SK-N-SH treated with all-trans-retinoic acid at 6 μM for 48 hours (cell line): ENCODE measurements around the gene CTCFL.

Experiments
- ATAC-seq: fragments of 200-7000 bp; cut with Tn5 transposase; 3 replicates; pipeline ENCODE4 v1.9.1; 2020; ENCODE audit warnings: mild to moderate bottlenecking, moderate library complexity
- ARNTL ChIP-seq: fragments of 450-650 bp; formaldehyde crosslinking; IDR thresholded peaks from 2 replicates; pipeline ENCODE4 v1.5.0; 2020; ENCODE audit warnings: low read depth, mild to moderate bottlenecking, moderate library complexity, borderline replicate concordance
- BACH2 ChIP-seq: fragments of 250-450 bp; sonication (Bioruptor Pico); IDR thresholded peaks from 2 replicates; pipeline ENCODE4 v1.9.0; 2021; ENCODE audit warnings: mild to moderate bottlenecking, borderline replicate concordance
- CSDC2 ChIP-seq: fragments of 250-450 bp; sonication (Bioruptor Pico); IDR thresholded peaks from 2 replicates; pipeline ENCODE4 v1.5.0; 2020; ENCODE audit warnings: mild to moderate bottlenecking, moderate library complexity
- ESRRG ChIP-seq: fragments of 250-450 bp; sonication (Bioruptor Pico); IDR thresholded peaks from 2 replicates; pipeline ENCODE4 v1.6.1; 2021; ENCODE audit warnings: mild to moderate bottlenecking
- GLIS3 ChIP-seq: fragments of 250-450 bp; sonication (Bioruptor Pico); IDR thresholded peaks from 2 replicates; pipeline ENCODE4 v1.5.0; 2020; ENCODE audit warnings: mild to moderate bottlenecking, moderate library complexity
- ISL1 ChIP-seq: fragments of 250-450 bp; sonication (Bioruptor Pico); IDR thresholded peaks from 2 replicates; pipeline ENCODE4 v2.1.2; 2022; ENCODE audit warnings: mild to moderate bottlenecking, moderate library complexity
- OSR1 ChIP-seq: fragments of 250-450 bp; sonication (Bioruptor Pico); IDR thresholded peaks from 2 replicates; pipeline ENCODE4 v1.8.0; 2022; ENCODE audit warnings: moderate library complexity, mild to moderate bottlenecking, inconsistent platforms
- PPARA ChIP-seq: fragments of 250-450 bp; sonication (Bioruptor Pico); IDR thresholded peaks from 2 replicates; pipeline ENCODE4 v1.5.0; 2020; ENCODE audit warnings: mild to moderate bottlenecking, borderline replicate concordance
- RARB ChIP-seq: fragments of 250-450 bp; sonication (Bioruptor Pico); IDR thresholded peaks from 2 replicates; pipeline ENCODE4 v1.8.0; 2021; ENCODE audit warnings: mild to moderate bottlenecking, moderate library complexity
- SNAI2 ChIP-seq: fragments of 250-450 bp; sonication (Bioruptor Pico); IDR thresholded peaks from 2 replicates; pipeline ENCODE4 v1.5.0; 2020; ENCODE audit warnings: mild to moderate bottlenecking, moderate library complexity
- TCF4 ChIP-seq: fragments of 250-450 bp; sonication (Bioruptor Pico); IDR thresholded peaks from 2 replicates; pipeline ENCODE4 v1.8.0; 2021; ENCODE audit warnings: mild to moderate bottlenecking, moderate library complexity, borderline replicate concordance
- TOX ChIP-seq: fragments of 250-450 bp; sonication (Bioruptor Pico); IDR thresholded peaks from 2 replicates; pipeline ENCODE4 v1.8.0; 2021; ENCODE audit warnings: mild to moderate bottlenecking, moderate library complexity, borderline replicate concordance
- ZC3H10 ChIP-seq: fragments of 250-450 bp; sonication (Bioruptor Pico); IDR thresholded peaks from 2 replicates; pipeline ENCODE4 v1.5.1; 2021; ENCODE audit warnings: mild to moderate bottlenecking, moderate library complexity
- ZFP3 ChIP-seq: fragments of 250-450 bp; sonication (Bioruptor Pico); IDR thresholded peaks from 2 replicates; pipeline ENCODE4 v1.5.0; 2020; ENCODE audit warnings: mild to moderate bottlenecking, moderate library complexity
- ZFP30 ChIP-seq: fragments of 450-650 bp; formaldehyde crosslinking; IDR thresholded peaks from 2 replicates; pipeline ENCODE4 v1.5.0; 2022; ENCODE audit warnings: mild to moderate bottlenecking, moderate library complexity
- ZNF565 ChIP-seq: fragments of 450-650 bp; formaldehyde crosslinking; conservative IDR thresholded peaks from 2 replicates; pipeline ENCODE4 v1.5.0; 2020; ENCODE audit warnings: low read depth, mild to moderate bottlenecking, moderate library complexity
- ZNF70 ChIP-seq: fragments of 450-650 bp; formaldehyde crosslinking; IDR thresholded peaks from 2 replicates; pipeline ENCODE4 v1.5.0; 2020; ENCODE audit warnings: mild to moderate bottlenecking, moderate library complexity
- ZNF8 ChIP-seq: fragments of 450-650 bp; formaldehyde crosslinking; IDR thresholded peaks from 2 replicates; pipeline ENCODE4 v1.5.0; 2020; ENCODE audit warnings: mild to moderate bottlenecking, moderate library complexity
- TF ChIP-seq, protein P1 (sequence below): fragments of 250-450 bp; sonication (Bioruptor Pico); IDR thresholded peaks from 2 replicates; pipeline ENCODE4 v1.5.1; 2020; ENCODE audit warnings: low read depth, mild to moderate bottlenecking, moderate library complexity
- TF ChIP-seq, protein P2 (sequence below): fragments of 250-450 bp; sonication (Bioruptor Pico); IDR thresholded peaks from 2 replicates; pipeline ENCODE4 v1.8.0; 2021; ENCODE audit warnings: low read depth, mild to moderate bottlenecking, moderate library complexity, borderline replicate concordance
- TF ChIP-seq, protein P3 (sequence below): fragments of 250-450 bp; sonication (Bioruptor Pico); IDR thresholded peaks from 2 replicates; pipeline ENCODE4 v1.5.1; 2021; ENCODE audit warnings: mild to moderate bottlenecking, moderate library complexity
- TF ChIP-seq, protein P4 (sequence below): fragments of 250-450 bp; sonication (Bioruptor Pico); IDR thresholded peaks from 2 replicates; pipeline ENCODE4 v1.8.0; 2020; ENCODE audit warnings: mild to moderate bottlenecking, moderate library complexity, borderline replicate concordance
- TF ChIP-seq, protein P5 (sequence below): fragments of 250-450 bp; sonication (Bioruptor Pico); IDR thresholded peaks from 2 replicates; pipeline ENCODE4 v1.5.0; 2020; ENCODE audit warnings: mild to moderate bottlenecking, moderate library complexity

The CTCFL gene

DNA sequence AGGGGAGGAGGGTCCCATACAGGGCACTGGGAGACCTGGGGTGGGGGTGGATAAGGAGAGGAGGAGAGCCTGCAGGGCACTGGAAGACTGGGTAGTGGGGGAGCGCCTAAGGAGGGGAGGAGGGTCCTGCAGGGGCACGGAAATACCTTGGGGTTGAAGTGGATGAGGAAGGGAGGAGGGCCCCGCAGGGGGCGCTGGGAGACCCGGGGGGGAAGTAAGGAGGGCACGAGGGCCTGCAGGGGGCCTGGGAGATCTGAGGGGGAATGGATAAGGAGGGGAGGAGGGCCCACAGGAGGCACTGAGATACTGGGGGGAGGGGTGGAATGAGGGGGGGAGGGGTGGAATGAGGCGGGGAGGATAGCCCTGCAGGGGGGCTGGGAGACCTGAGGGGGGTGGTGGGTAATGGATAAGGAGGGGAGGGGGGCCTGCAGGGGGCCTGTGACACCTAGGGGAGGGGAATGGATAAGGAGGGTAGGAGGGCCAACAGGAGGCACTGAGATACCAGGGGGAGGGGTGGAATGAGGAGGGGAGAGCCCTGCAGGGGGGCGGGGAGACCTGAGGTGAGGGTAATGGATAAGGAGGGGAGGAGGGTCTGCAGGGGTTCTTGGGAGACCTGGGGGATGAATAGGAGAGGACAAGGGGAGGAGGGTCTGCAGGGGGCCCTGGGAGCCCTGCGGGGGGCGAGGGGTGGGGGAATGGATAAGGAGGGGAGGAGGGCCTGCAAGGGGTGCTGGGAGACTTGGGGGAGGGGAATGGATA is 567 bp upstream of the CTCFL start (continued):
- TF ChIP-seq, protein P1, sequence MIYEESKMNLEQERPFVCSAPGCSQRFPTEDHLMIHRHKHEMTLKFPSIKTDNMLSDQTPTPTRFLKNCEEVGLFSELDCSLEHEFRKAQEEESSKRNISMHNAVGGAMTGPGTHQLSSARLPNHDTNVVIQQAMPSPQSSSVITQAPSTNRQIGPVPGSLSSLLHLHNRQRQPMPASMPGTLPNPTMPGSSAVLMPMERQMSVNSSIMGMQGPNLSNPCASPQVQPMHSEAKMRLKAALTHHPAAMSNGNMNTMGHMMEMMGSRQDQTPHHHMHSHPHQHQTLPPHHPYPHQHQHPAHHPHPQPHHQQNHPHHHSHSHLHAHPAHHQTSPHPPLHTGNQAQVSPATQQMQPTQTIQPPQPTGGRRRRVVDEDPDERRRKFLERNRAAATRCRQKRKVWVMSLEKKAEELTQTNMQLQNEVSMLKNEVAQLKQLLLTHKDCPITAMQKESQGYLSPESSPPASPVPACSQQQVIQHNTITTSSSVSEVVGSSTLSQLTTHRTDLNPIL (CRISPR knock-in tag), result no peak
- no peak for TF ChIP-seq GLIS3
- no peak for TF ChIP-seq ESRRG (CRISPR knock-in tag)
- no peak for TF ChIP-seq RARB (CRISPR knock-in tag)
- TF ChIP-seq ZNF70 (CRISPR knock-in tag), result no peak
- no peak for TF ChIP-seq ARNTL (CRISPR knock-in tag)
- no peak for TF ChIP-seq OSR1 (CRISPR knock-in tag)
- no peak for TF ChIP-seq ISL1
- TF ChIP-seq TOX (CRISPR knock-in tag), result no peak
- no peak for TF ChIP-seq ZFP3
- TF ChIP-seq ZFP30 (CRISPR knock-in tag), result no peak
- TF ChIP-seq CSDC2, result no peak
- TF ChIP-seq, protein P2, sequence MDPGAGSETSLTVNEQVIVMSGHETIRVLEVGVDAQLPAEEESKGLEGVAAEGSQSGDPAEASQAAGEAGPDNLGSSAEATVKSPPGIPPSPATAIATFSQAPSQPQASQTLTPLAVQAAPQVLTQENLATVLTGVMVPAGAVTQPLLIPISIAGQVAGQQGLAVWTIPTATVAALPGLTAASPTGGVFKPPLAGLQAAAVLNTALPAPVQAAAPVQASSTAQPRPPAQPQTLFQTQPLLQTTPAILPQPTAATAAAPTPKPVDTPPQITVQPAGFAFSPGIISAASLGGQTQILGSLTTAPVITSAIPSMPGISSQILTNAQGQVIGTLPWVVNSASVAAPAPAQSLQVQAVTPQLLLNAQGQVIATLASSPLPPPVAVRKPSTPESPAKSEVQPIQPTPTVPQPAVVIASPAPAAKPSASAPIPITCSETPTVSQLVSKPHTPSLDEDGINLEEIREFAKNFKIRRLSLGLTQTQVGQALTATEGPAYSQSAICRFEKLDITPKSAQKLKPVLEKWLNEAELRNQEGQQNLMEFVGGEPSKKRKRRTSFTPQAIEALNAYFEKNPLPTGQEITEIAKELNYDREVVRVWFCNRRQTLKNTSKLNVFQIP (CRISPR knock-in tag), result no peak

DNA sequence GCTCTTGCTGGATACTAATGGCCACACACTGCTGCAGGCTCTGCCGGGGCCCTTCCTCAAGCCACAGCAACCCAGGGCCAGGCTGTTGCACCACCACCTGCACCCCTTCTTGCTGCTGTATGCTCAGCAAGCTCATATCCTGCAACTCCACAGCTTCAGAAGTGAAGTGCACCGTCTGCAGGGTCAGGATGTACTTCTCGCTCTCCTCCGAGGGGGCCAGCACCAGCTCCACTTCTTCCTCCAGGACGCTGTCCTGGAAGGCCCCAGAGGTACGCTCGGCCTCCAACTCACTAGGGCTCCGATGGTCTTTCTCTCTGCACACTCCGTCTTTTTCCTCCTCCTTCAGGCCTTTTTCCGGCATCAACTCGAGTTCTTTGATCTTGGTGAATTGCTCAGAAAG is 1.2 kb downstream of the CTCFL start:
- ATAC-seq, result no peak
- TF ChIP-seq, protein P3, sequence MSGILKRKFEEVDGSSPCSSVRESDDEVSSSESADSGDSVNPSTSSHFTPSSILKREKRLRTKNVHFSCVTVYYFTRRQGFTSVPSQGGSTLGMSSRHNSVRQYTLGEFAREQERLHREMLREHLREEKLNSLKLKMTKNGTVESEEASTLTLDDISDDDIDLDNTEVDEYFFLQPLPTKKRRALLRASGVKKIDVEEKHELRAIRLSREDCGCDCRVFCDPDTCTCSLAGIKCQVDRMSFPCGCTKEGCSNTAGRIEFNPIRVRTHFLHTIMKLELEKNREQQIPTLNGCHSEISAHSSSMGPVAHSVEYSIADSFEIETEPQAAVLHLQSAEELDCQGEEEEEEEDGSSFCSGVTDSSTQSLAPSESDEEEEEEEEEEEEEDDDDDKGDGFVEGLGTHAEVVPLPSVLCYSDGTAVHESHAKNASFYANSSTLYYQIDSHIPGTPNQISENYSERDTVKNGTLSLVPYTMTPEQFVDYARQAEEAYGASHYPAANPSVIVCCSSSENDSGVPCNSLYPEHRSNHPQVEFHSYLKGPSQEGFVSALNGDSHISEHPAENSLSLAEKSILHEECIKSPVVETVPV (CRISPR knock-in tag), result no peak
- no peak for TF ChIP-seq CSDC2
- TF ChIP-seq ZC3H10, result no peak
- TF ChIP-seq, protein P4, sequence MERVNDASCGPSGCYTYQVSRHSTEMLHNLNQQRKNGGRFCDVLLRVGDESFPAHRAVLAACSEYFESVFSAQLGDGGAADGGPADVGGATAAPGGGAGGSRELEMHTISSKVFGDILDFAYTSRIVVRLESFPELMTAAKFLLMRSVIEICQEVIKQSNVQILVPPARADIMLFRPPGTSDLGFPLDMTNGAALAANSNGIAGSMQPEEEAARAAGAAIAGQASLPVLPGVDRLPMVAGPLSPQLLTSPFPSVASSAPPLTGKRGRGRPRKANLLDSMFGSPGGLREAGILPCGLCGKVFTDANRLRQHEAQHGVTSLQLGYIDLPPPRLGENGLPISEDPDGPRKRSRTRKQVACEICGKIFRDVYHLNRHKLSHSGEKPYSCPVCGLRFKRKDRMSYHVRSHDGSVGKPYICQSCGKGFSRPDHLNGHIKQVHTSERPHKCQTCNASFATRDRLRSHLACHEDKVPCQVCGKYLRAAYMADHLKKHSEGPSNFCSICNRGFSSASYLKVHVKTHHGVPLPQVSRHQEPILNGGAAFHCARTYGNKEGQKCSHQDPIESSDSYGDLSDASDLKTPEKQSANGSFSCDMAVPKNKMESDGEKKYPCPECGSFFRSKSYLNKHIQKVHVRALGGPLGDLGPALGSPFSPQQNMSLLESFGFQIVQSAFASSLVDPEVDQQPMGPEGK (CRISPR knock-in tag), result no peak
- no peak for TF ChIP-seq ZFP30 (CRISPR knock-in tag)

DNA sequence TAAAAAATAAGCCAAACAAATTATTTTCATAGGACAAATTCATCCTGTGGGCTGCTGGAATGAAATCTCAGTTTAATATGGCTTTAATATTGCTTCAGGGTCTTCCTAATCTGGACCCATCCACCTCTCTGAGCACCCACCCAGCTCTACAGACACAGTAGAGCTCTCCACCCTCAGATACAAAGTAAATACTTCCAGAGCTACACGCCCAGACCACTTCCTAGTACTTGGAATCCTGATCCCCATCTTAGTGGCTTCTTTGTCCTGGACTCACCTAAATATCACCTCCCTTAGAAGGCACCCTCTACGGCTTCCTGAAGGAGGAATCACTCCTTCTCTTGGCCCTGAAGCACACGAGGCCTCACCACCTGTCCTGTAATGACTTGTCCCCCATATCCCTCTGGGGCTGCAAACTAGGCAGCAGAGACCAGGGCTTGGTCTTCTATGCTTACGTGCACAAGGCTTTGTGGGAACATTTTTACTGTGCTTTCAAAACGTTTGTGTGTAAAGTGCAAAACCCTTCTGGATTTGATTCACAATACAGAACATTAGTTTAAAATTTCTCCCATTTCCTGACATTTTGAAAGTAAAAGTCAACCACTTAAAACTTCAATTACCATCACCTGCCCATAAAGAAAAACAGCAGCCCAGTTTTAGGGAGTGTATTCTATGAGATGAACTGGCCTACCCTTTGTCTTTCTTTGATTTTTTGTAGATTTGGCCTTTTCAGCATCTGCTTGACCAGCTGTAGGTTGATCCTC is 2.4 kb downstream of the CTCFL start:
- no peak for ATAC-seq
- TF ChIP-seq ZFP30 (CRISPR knock-in tag) (no peak), PPARA (CRISPR knock-in tag) (no peak), ZNF8 (CRISPR knock-in tag) (no peak), ZNF70 (CRISPR knock-in tag) (no peak), TCF4 (CRISPR knock-in tag) (no peak), CSDC2 (no peak), ZFP3 (no peak), ISL1 (no peak), ZNF565 (CRISPR knock-in tag) (no peak), RARB (CRISPR knock-in tag) (no peak), BACH2 (CRISPR knock-in tag) (no peak), SNAI2 (CRISPR knock-in tag) (no peak), ZC3H10 (no peak)
- TF ChIP-seq, protein P5, sequence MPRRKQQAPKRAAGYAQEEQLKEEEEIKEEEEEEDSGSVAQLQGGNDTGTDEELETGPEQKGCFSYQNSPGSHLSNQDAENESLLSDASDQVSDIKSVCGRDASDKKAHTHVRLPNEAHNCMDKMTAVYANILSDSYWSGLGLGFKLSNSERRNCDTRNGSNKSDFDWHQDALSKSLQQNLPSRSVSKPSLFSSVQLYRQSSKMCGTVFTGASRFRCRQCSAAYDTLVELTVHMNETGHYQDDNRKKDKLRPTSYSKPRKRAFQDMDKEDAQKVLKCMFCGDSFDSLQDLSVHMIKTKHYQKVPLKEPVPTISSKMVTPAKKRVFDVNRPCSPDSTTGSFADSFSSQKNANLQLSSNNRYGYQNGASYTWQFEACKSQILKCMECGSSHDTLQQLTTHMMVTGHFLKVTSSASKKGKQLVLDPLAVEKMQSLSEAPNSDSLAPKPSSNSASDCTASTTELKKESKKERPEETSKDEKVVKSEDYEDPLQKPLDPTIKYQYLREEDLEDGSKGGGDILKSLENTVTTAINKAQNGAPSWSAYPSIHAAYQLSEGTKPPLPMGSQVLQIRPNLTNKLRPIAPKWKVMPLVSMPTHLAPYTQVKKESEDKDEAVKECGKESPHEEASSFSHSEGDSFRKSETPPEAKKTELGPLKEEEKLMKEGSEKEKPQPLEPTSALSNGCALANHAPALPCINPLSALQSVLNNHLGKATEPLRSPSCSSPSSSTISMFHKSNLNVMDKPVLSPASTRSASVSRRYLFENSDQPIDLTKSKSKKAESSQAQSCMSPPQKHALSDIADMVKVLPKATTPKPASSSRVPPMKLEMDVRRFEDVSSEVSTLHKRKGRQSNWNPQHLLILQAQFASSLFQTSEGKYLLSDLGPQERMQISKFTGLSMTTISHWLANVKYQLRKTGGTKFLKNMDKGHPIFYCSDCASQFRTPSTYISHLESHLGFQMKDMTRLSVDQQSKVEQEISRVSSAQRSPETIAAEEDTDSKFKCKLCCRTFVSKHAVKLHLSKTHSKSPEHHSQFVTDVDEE (CRISPR knock-in tag), result no peak
- TF ChIP-seq, protein P2 (CRISPR knock-in tag), result no peak
- TF ChIP-seq, protein P3 (CRISPR knock-in tag), result no peak
